ENCODE measurements around the gene CFAP61.
"Not testable (repeated sequence)": the region's sequence is repeated elsewhere in the genome, so short reads cannot be mapped to it uniquely, and the experiment has no call there.

Gene CFAP61

GRCh38 chr20:20322912-20323311 is 270.6 kb downstream of the CFAP61 start:
- no peak for DNase-seq (ENCODE audit: low read depth in 2 of 2)

DNA sequence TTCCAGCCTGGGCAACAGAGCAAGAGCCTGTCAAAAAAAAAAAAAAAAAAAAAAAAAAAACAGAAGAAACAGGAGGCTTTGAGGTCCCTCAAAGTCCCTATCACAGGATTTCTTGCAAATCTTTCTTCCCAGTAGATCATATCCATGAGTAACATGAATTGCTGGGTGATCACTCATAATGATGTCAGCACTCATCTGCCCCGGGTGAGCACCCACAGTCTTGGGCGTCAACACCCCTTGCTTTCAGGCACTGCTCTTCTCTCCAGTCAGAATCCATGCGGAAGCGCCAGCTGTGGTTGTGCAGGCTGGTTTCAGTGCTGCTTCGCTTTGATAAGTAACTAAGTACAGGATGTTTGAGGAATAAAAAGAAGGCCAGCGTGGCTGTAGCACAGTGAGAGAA is 275.4 kb downstream of the CFAP61 start:
- DNase-seq (ENCODE audit: low read depth in 2 of 2) = no peak

- no peak for DNase-seq (ENCODE audit: low read depth in 2 of 2)
Measured at GRCh38 chr20:20329564-20329963, 277.2 kb downstream of the CFAP61 start.

DNA sequence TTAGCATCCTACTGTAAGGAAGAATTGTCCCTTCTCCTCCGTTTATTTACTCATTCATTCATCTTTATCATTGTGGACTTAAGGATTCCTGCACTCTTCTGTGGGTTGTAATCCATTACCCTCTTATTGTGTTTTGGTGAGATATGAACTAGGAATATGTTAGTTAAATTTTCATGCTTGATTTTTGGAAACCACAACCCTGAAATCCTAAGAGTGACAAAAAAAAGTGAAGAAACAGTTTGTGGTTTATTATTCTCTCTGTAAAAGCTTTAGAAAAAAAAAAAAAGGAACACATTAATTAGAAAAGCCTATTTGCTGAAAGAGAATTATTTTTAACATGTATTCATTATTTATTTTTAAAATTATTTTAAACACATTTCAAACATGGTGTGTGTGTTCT is 278.8 kb downstream of the CFAP61 start:
- no peak for DNase-seq (ENCODE audit: low read depth in 2 of 2)

DNA sequence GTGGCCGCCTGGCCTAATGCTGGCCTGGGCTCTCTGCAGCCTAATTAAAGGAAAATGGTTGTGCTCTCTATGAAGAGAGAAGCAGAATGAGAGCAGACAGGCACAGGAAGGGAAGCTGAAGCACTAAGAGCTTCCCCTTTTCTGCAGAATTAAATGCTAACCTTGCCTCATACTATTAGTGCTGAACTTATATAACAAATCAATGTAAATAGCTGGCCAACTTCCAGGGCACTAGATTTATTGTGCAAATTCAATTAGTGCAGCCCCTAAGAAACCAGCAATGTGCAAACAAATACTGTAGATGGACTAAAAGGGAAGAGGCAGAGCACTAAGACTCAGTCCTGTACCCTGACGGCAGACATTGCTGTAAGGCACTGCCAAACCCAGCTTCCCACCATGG is 279.5 kb downstream of the CFAP61 start:
- no peak for DNase-seq (ENCODE audit: low read depth in 2 of 2)

DNA sequence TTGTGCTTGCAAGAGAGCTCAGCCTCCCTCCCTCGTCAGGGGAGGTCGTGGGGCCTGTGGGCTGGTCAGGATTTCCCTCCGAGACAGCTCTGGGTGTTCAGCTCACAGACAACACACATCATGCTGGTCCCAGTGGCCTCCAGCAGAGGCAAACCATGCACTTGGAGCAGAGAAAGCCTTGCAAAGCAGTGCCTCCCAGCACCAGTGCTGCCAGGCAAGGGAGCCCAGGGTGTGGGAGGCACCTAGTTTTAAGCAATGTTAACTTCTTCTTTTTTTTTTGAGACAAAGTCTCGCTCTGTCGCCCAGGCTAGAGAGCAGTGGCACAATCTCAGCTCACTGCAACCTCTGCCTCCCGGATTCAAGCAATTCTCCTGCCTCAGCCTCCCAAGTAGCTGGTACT is 281.5 kb downstream of the CFAP61 start:
- no peak for DNase-seq (ENCODE audit: low read depth in 2 of 2)

- no peak for DNase-seq (ENCODE audit: low read depth in 2 of 2)
Measured at GRCh38 chr20:20334489-20334888, 282.2 kb downstream of the CFAP61 start.

DNA sequence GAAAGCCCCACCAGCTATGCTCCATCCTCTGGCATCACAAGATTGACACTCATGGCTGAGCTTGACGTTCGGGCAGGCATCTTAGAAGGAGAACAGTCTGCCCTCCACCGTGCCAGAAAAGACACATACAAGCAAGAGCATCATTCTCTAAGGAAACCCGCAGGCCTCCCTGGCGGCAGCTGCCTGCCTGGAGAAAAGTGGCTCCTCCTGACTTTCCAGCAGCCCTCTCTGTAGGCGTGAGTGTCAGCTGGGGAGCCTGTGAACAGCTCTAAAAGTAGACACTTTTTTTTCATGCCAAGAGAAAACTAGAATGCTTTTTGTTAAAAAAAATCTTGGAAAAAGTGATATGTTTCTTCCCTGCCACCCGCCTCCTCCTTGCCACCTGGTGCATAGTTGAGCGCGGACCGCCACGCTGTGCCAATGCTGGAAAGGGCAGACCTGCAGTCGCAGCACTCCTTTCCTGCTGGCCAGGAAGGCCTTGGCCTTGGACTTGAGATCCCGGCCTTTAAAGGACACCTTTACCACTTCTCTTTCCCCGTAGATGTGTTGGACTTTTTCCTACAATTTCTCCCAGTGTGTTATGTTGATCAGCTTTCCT is 285.9 kb downstream of the CFAP61 start:
- no peak for DNase-seq (ENCODE audit: low read depth in 2 of 2)

DNA sequence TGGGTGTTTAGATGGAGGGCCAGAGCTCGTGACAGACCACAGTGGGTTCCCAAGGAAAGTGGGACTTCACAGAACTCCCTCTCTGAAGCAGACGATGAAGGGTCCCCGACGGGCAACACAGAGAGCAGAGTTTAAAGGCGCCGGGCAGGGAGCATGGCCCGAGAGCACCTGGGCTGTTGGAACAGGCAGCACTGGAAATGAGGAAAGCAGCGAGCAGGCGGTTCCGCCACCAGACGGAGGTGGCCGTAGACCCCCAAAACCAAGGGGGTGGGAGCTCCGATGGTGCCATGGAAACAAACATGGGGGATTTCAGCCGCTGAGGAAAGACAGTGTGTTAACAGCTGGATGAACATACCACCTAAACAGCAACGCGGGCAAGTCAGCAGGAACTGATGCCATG is 288.1 kb downstream of the CFAP61 start:
- DNase-seq (ENCODE audit: low read depth in 2 of 2) = no peak

GRCh38 chr20:20341371-20341770 is 289.0 kb downstream of the CFAP61 start:
- no peak for DNase-seq (ENCODE audit: low read depth in 2 of 2)

DNA sequence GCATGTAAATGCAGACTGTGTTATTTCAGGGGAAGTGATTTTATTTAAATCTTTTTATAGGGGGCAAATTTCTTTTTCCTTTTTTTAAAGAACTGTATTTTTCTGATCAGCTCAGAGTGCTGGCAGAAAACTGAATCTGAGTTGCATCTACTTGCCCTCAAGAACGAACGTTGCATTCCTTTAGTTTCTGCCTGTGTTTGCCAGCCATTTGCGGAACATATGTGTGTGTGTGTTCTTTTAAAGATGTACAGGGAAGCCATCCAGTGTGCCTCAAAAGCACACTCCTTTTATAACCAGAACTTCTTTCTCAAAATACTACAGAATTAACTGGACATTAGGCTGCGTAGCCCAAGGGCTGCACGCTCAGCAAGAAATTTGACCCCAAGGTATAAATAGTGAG is 289.7 kb downstream of the CFAP61 start:
- peak in 1 of 2 experiments; percentile 0 for DNase-seq (ENCODE audit: low read depth in 2 of 2)

DNA sequence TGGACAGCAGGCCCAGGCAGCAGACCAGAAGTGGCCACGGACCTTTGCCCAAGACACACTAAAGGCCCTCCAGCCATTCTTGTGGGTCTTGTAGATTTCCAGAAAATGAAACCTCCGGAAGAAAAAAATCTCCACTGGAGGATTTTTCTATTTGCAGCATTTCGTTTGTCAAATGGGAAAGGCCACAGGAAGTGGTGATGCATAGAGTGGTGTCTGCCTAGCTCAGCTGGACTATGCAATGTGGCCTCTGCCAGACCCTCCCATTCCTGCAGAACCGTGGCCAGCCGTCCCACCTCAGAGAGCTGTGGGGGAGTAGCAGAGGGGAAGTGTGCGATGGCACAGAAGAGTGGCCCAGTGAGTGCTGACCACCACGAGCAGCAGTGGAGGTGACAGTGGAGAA is 291.6 kb downstream of the CFAP61 start:
- DNase-seq (ENCODE audit: low read depth in 2 of 2) = no peak

DNA sequence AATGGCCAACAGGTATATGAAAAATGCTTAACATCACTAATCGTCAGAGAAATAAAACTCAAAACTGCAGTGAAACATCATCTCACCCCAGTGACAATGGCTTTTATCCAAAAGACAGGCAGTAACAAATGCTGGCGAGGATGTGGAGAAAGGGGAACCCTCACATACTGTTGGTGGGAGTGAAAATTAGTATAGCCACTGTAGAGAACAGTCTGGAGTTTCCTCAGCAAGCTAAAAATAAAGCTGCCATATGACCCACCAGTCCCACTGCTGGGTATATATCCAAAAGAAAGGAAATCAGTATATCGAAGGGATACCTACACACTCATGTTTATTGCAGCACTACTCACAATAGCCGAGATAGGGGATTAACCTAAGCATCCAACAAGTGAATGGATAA is 292.1 kb downstream of the CFAP61 start:
- no peak for DNase-seq (ENCODE audit: low read depth in 2 of 2)

DNA sequence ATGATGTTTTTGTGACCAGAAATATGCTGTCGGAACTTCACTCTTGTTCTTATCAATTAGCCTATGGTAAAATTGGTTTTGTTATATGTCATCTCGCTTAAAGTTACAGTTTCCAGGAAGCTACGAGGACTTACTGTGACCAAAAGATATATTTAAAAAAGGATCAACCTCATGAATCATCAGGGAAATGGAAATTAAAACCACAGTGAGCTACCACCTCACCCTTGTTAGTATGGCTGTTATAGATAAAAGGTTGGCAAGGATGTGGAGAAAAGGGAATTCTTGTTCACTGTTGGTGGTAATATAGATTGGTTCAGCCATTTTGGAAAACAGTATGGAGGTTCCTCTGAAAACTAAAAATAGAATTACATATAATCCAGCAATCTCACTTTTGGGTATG is 301.2 kb downstream of the CFAP61 start:
- DNase-seq (ENCODE audit: low read depth in 2 of 2) = no peak

GRCh38 chr20:20355503-20355902 is 303.2 kb downstream of the CFAP61 start:
- DNase-seq (ENCODE audit: low read depth in 2 of 2) = not testable (repeated sequence)

DNA sequence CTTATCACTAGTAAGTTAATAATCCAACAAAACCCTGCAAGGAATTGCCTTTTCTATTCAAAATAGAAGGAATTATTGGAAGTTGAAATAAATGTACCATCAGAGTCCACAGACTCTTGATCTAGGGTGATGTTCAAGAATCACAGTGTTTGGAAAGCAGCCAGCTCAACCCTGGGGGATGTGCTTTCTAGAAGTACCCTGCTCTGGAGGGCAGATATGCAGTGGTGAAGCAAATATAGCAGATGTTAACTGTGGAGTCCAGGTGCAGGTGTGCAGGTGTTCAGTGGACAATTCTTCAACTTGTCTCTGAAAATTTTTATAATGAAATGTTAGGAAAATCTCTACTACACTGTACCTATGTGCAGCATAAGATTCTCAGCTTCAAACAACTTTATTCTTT is 306.5 kb downstream of the CFAP61 start:
- no peak for DNase-seq (ENCODE audit: low read depth in 2 of 2)

DNA sequence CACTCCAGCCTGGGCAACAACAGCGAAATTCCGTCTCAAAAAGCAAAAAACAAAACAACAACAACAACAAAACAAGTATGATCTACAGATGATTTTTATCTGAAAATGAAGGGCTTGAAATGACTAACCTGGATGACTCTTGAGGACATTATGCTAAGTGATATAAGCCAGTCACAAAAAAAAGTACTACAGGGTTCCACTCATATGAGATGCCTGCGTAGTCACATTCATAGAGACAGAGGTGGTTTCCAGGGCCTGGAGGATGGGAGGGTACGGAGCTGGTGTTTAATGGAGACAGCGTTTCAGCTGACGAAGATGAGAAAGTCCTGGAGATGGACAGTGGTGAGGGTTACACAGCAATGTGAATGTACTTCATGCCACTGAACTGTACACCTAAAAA is 307.3 kb downstream of the CFAP61 start:
- no peak for DNase-seq (ENCODE audit: low read depth in 2 of 2)

- peak; percentile 27 to 28 for DNase-seq (ENCODE audit: low read depth in 2 of 2)
Measured at GRCh38 chr20:20360464-20360863, 308.1 kb downstream of the CFAP61 start.

DNA sequence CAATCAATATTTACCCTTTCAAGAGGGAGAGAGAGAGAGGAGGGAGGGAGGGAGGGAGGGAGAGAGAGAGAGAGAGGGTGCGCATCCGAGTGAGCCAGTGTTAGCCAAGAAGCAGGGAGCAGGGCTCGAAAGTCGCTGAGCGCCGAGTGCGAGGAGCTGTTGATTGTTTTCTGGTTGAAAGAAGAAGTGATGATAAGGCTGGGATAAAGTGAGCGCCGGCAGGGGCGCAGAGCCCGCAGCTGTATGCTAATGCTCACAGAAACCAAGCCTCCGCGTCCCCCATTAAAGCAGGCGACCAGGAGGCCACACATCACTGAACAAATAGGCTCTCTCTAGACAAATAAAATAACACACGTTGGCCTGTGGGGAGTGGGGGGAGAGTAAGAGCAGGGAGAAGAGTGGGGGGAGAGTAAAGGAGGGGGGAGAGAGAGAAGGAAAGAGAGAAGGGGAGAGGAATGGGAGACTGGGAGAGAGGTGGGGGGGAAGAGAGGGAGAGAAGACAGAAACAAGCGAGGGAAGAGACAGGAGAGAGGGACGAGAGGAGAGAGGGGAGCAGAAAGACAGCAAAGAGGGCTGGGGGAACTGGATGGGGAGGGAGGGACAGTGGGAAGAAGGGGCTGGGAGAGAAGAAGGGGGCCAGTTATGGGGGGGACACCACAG is 310.6 kb downstream of the CFAP61 start:
- no peak for DNase-seq (ENCODE audit: low read depth in 2 of 2)

DNA sequence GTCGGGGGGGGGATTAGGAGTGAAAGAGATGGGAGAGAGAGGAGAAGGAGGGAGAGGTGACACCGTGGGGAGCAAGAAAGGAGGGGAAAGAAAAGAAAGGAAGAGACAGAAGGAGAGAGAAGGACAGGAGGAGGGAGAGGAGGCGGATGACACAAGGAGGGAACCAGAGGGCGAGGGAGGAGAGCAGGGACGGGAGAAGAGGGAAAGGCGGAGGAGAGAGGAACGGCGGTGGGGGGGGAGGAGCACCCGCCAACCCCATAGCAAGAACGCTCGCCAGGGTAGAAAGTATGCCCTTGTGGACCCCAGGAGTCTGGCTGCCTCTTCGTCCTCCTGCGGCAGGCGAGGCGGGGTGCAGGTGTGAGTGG is 311.1 kb downstream of the CFAP61 start:
- no peak for DNase-seq (ENCODE audit: low read depth in 2 of 2)

DNA sequence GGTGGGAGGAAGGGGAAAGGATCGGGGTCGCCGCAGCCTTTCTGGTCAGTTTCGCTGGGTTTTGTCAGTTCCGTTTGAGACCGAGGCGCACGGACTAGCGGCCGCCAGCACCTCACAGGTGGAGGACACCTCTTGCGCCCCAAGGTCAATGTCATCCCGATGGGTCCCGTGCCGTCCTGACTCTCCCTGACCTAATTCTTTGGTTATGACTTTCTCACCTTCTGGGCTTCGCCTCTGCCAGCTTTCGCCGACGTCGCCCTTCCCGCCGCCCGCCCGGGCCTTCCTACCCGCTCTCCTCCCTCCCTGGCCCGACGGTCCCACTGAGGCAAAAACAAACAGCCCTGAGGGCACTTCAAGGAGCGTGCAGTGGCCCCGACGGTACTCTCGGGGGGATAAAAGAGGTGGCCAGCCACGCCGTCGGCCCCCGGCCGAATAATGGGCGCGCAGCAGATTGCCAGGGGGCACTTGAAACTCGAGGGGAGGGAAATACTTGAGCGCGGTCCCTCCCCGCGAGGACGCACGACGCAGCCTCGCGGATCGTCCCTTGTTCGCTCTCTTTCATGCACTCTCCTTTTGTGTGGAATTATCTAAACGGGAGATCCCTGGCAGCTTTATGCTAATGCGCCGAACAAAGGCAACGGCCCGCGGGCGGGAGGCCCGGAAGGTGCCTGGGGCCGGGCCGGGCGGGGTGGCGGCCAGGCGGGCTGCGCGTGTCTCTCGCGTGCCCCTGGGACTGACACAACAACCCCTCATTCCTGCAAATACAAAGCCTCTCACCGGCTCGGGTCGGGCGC is 311.7 kb downstream of the CFAP61 start:
- DNase-seq (ENCODE audit: low read depth in 2 of 2) = no peak

GRCh38 chr20:20364593-20365479 is 312.5 kb downstream of the CFAP61 start:
- DNase-seq (ENCODE audit: low read depth in 2 of 2) = no peak
